ENCODE data around the gene TYK2.
"Not testable (repeated sequence)": the region's sequence is repeated elsewhere in the genome, so short reads cannot be mapped to it uniquely, and the experiment has no call there.

Gene TYK2

GRCh38 chr19:10372690-10373089 is 7.7 kb downstream of the TYK2 start:
- no peak for DNase-seq (ENCODE audit: low read depth)

GRCh38 chr19:10368101-10368803 is 12.1 kb downstream of the TYK2 start:
- DNase-seq (ENCODE audit: low read depth): no peak

GRCh38 chr19:10366950-10367512 is 13.3 kb downstream of the TYK2 start:
- DNase-seq (ENCODE audit: low read depth): not testable (repeated sequence)

- no peak for DNase-seq (ENCODE audit: low read depth)
Measured at GRCh38 chr19:10365518-10365917, 14.9 kb downstream of the TYK2 start.

GRCh38 chr19:10364644-10365043 is 15.7 kb downstream of the TYK2 start:
- DNase-seq (ENCODE audit: low read depth): no peak

DNA sequence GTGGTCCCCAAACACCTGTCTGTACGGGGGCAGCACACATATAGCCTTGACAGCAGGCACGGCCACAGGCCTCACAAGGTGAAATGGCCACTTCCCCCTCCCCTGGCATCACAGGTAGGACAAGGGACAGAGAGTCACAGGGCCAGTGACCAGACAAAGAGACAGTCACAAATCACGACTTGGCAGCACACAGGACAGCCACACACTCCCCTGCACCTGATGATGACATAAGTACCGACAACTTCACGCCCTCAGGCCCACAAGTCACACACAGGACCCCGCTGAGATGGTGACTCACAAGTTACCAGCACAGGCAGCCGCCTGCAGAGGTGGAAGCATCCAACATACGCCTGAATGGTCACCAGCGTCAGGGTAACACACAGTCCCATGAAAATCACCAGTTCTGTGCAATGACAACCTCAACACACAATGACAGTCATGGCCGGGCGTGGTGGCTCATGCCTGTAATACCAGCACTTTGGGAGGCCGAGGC is 16.5 kb downstream of the TYK2 start:
- no peak for DNase-seq (ENCODE audit: low read depth)

GRCh38 chr19:10362259-10362658 is 18.1 kb downstream of the TYK2 start:
- DNase-seq (ENCODE audit: low read depth): no peak

DNA sequence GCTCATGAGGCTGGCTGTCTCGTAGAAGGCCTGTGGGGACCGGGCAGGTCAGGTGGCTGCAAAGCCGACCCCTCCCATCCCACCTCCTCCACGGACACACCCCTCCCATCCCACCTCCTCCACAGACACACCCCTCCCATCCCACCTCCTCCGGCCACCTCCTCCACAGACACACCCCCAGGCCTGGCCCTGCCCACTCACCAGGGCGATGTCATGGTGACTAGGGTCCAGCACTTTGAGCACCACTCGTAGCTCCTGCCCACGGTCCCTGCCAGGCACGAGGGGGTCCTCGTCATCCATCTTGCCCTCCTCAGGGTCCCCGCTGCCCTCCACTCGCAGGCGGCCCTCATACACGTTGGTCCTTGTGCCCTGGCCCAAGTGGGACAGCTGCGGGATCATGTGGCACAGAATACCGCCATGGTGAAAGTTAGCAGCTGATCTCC is 18.8 kb downstream of the TYK2 start:
- no peak for DNase-seq (ENCODE audit: low read depth)

- no peak for DNase-seq (ENCODE audit: low read depth)
Measured at GRCh38 chr19:10356431-10356830, 23.9 kb downstream of the TYK2 start.

- no peak for DNase-seq (ENCODE audit: low read depth)
Measured at GRCh38 chr19:10353793-10354391, 26.5 kb downstream of the TYK2 start.

GRCh38 chr19:10352764-10353671 is 27.4 kb downstream of the TYK2 start:
- DNase-seq (ENCODE audit: low read depth): no peak

- no peak for DNase-seq (ENCODE audit: low read depth)
Measured at GRCh38 chr19:10346509-10346908, 33.9 kb downstream of the TYK2 start.

- DNase-seq (ENCODE audit: low read depth): no peak
Measured at GRCh38 chr19:10344780-10345179, 35.6 kb downstream of the TYK2 start.

DNA sequence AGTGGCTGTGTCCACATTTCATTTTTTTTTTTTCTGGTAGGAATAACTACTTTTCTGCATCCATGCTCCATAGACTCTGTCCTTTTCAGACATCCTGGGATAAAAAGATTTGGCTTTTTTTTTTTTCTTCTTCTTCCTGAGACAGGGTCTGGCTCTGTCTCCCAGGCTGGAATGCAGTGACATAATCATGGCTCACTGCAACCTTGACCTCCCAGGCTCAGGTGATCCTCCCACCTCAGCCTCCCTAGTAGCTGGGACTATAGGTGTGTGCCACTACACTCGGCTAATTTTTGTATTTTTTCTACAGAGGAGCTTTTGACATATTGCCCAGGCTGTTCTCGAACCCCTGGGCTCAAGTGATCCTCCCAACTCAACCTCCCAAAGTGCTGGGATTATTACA is 36.9 kb downstream of the TYK2 start:
- no peak for DNase-seq (ENCODE audit: low read depth)

DNA sequence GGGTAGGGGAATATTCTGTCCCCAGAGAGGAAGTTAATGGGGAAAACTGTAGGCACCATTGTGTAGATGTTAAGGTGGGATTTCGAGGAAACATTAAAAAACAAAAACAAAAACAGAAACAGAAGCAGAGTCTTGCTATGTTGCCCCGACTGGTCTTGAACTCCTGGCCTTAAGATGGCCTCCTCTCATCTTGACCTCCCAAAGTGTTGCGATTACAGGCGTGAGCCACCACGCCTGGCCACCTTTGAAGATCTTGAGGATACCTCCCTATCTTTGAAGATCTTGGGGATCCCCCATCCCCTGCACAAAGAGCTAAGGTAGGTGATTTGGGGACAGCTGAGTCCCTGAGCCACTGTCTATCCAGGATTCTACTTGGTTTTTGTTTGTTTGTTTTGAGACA is 40.4 kb downstream of the TYK2 start:
- no peak for DNase-seq (ENCODE audit: low read depth)

GRCh38 chr19:10339380-10339960 is 40.9 kb downstream of the TYK2 start, which contains the start of gene ICAM3:
TSS of gene ICAM3 (minus strand) at chr19:10339624. CDS start at chr19:10339614, 10 bp downstream.
- DNase-seq (ENCODE audit: low read depth): no peak

GRCh38 chr19:10338940-10339339 is 41.4 kb downstream of the TYK2 start:
- no peak for DNase-seq (ENCODE audit: low read depth)

GRCh38 chr19:10336725-10337124 is 43.6 kb downstream of the TYK2 start:
- DNase-seq (ENCODE audit: low read depth): not testable (repeated sequence)

GRCh38 chr19:10335352-10335985 is 44.9 kb downstream of the TYK2 start:
- no peak for DNase-seq (ENCODE audit: low read depth)

DNA sequence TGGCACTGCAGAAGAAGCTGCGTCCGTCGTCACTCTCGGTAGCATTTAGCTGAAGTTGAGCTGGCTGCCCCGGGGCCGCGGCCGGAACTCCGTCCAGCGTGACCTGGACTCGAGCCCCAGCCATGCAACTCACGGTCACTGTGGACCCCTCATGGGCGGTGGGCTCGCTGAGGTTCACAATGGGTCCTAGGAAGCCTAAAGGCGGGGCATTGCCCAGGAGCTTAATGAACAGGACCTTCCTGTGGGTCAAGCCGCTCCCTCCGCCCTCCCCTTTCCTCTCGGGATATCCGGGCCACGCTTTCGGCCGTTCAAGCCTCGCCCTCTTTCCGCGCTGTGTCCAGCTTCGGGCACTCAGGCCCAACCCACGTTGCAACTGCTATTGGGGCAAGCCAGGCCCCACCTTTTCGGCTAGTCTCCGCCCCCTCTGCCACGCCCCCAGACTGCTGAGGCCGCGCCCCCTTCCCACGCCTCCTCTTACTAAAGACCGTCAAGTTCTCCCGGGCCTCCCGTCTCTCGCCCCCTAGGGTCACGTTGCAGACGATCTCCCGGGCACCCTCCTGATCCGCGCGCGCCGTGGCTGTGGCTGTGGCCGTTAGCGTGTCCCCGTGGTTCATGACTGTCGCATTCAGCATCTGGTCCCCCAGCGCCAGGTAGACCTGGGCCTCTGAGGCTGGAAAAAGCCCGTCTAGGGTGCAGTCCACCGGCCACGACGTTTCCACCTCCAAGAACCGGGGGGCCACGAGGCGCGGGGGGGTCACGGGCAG is 45.6 kb downstream of the TYK2 start:
- DNase-seq (ENCODE audit: low read depth): peak; percentile 84

All from HS-5 (cell line).